Small intestine (tissue), 16 donors: Measurements from ENCODE around the gene CCDC170. TPM values are rescaled to one million over a fixed set of nuclear protein-coding genes. Genes with fewer than 3 reads are reported as not detected.
A peak's percentile ranks its signal among the peaks of the same experiment; 100 is the strongest.
"Not testable (repeated sequence)": the region's sequence is repeated elsewhere in the genome, so short reads cannot be mapped to it uniquely, and the experiment has no call there.

Source experiments
- DNase-seq, 2 donors: peaks; one replicate each; pipeline versions ENCODE4 v3.0.0 to v3.0.0-alpha.2; 2013
- FAIRE-seq: peaks from 2 replicates; lab custom pipeline; 2012; peaks lifted over from hg19 to GRCh38; lab: Jason Lieb, UNC
- H3K27ac ChIP-seq, 3 donors: one replicate each; pipeline ENCODE4 v1.5.1; 2013; ENCODE audit warnings: low read length in 2 of 3, mild to moderate bottlenecking in 2 of 3, control low read depth in 1 of 3, inconsistent platforms in 1 of 3, low read depth in 1 of 3, moderate library complexity in 1 of 3
- H3K27me3 ChIP-seq, 3 donors: one replicate each; pipeline ENCODE4 v1.6.1; 2013; ENCODE audit warnings: low read length in 3 of 3, inconsistent platforms in 1 of 3; ENCODE audit not compliant: control insufficient read depth in 3 of 3, insufficient read depth in 3 of 3
- H3K36me3 ChIP-seq, 3 donors: one replicate each; pipeline ENCODE4 v1.6.1; 2013; ENCODE audit warnings: low read length in 3 of 3, inconsistent platforms in 1 of 3, low read depth in 1 of 3, mild to moderate bottlenecking in 1 of 3, moderate library complexity in 1 of 3; ENCODE audit not compliant: control insufficient read depth in 3 of 3, insufficient read depth in 2 of 3
- H3K4me1 ChIP-seq, 3 donors: one replicate each; pipeline ENCODE4 v1.6.1; 2013; ENCODE audit warnings: low read length in 2 of 3, inconsistent platforms in 1 of 3, low read depth in 1 of 3, mild to moderate bottlenecking in 1 of 3, moderate library complexity in 1 of 3; ENCODE audit not compliant: control insufficient read depth in 3 of 3, insufficient read depth in 2 of 3
- H3K4me3 ChIP-seq, 3 donors: one replicate each; pipeline ENCODE4 v1.5.1; 2013; ENCODE audit warnings: low read length in 3 of 3, control low read depth in 1 of 3, inconsistent platforms in 1 of 3, low read depth in 1 of 3, mild to moderate bottlenecking in 1 of 3, moderate library complexity in 1 of 3
- H3K9me3 ChIP-seq, 2 donors: one replicate each; pipeline ENCODE4 v1.6.1; 2013; ENCODE audit warnings: low read depth in 1 of 2, low read length in 1 of 2; ENCODE audit not compliant: control insufficient read depth in 2 of 2, insufficient read depth in 1 of 2
- WGBS, 3 donors: extraction: QIAGEN DNeasy Blood & Tissue Kit; methylation state at CpG; one replicate each; pipeline ENCODE4 v1.1.7; 2013; 5-methylcytosine and 5-hydroxymethylcytosine counted together
- long read RNA-seq, 10 donors: transcript quantifications; one replicate each; lab custom pipeline, GENCODE V29; 2026
- polyA plus RNA-seq, 4 donors: library from polyadenylated mRNA; stranded (reverse) in 3 of 4; unstranded in 1 of 4; fragments of 200-250 nt in 3 of 4; fragments of 120-200 nt in 1 of 4; gene quantifications; one replicate each; pipeline versions ENCODE4 v1.2.1 to v1.2.3, GENCODE V29; 2013
- donor health status: healthy with polysubstance abuse.
- donor health status: control.
- donor health status: control.
- donor health status: Bipolar disorder and iron deficiency.
- donor health status: healthy.

The CCDC170 gene, protein sequence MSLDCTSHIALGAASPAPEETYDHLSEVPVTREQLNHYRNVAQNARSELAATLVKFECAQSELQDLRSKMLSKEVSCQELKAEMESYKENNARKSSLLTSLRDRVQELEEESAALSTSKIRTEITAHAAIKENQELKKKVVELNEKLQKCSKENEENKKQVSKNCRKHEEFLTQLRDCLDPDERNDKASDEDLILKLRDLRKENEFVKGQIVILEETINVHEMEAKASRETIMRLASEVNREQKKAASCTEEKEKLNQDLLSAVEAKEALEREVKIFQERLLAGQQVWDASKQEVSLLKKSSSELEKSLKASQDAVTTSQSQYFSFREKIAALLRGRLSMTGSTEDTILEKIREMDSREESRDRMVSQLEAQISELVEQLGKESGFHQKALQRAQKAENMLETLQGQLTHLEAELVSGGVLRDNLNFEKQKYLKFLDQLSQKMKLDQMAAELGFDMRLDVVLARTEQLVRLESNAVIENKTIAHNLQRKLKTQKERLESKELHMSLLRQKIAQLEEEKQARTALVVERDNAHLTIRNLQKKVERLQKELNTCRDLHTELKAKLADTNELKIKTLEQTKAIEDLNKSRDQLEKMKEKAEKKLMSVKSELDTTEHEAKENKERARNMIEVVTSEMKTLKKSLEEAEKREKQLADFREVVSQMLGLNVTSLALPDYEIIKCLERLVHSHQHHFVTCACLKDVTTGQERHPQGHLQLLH
- 1 to 10 TPM in 3 of 4 donors, under 1 TPM in 1; 0.21 to 3.1 (median 2.3) TPM for polyA plus RNA-seq
- long read RNA-seq, donor 1, result 0 reads
- long read RNA-seq, donor 2, result 0 reads
- long read RNA-seq, donor 3, result 0 reads
- long read RNA-seq, donor 4, result 0 reads
- long read RNA-seq, donor 5, result 0 reads
- long read RNA-seq, donor 6, result 0 reads
- long read RNA-seq, donor 7, result 0 reads
- long read RNA-seq, donor 8, result 0 reads
- long read RNA-seq, donor 9, result 0 reads
- long read RNA-seq, donor 10, result 0 reads

DNA sequence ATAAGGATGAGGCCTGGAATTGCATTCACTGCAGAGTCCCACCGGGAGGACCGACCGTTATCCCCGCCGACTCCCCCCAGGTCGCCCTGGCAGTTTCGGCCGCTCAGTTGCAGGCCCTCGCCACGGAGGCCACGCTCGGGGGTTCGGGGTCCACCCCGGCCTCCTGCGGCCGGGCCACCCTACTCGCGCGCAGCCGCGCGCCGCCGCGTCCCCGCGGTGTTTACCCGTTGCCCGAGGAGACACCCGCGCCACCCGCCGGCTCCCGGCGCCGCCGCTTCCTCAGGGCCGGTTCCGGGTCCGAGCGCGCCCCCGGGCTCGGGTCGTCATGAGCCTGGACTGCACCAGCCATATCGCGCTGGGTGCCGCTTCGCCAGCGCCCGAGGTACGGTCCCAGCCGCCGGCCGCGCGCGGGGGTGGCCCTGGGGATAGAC lies at the start of gene CCDC170:
CCDC170 (plus strand) TSS at position 214 of the 431 bp plus-strand sequence; CDS start at position 326, 112 bp downstream.
- Histone ChIP-seq H3K4me3 (peak within 1 kb of the TSS; percentile 38 to 49 (median 40)), H3K27me3 (peaks cover 0 to 25% (median 2%) of the 10 kb centered on the region in 3 donors), H3K4me1 (peaks cover 0 to 6% (median 2%) of the 10 kb centered on the region in 3 donors), H3K9me3 (no peaks in the 10 kb centered on the region), H3K36me3 (no peaks in the 10 kb centered on the region), H3K27ac (peak within 1 kb of the TSS in 2 of 3 donors; percentile 33 to 57)
- WGBS, 3 donors, result 0 to 2% (median 1%) methylated on average over 39 to 58 of the region's 58 CpGs
- FAIRE-seq (no peak), DNase-seq (peak in 1 of 2 donors; percentile 65)

GRCh38 chr6:151445482-151445881 lies 48.3 kb upstream of the CCDC170 start:
- Histone ChIP-seq H3K36me3 (peaks cover 0 to 23% (median 5%) of the 10 kb centered on the region in 3 donors), H3K9me3 (no peaks in the 10 kb centered on the region), H3K27me3 (no peaks in the 10 kb centered on the region), H3K4me3 (no peak overlapping the region), H3K27ac (no peak overlapping the region), H3K4me1 (peaks cover 4 to 11% (median 4%) of the 10 kb centered on the region in 3 donors)
- FAIRE-seq, result no peak
- no peak for DNase-seq
- 59 to 65% (median 65%) methylated on average over 5 of the region's 5 CpGs for WGBS, 3 donors

- no peaks in the 10 kb centered on the region for H3K27me3 ChIP-seq
- H3K4me3 ChIP-seq, result no peak overlapping the region
- H3K4me1 ChIP-seq, result peaks cover 0 to 2% (median 0%) of the 10 kb centered on the region in 3 donors
- FAIRE-seq, result no peak
- WGBS, 3 donors, result 83 to 88% (median 87%) methylated on average over 4 of the region's 4 CpGs
- no peak for DNase-seq
- no peaks in the 10 kb centered on the region for H3K9me3 ChIP-seq
- no peak overlapping the region for H3K27ac ChIP-seq
- peaks cover 0 to 20% (median 5%) of the 10 kb centered on the region in 3 donors for H3K36me3 ChIP-seq
Measured at GRCh38 chr6:151447237-151447636, 46.6 kb upstream of the CCDC170 start.

DNA sequence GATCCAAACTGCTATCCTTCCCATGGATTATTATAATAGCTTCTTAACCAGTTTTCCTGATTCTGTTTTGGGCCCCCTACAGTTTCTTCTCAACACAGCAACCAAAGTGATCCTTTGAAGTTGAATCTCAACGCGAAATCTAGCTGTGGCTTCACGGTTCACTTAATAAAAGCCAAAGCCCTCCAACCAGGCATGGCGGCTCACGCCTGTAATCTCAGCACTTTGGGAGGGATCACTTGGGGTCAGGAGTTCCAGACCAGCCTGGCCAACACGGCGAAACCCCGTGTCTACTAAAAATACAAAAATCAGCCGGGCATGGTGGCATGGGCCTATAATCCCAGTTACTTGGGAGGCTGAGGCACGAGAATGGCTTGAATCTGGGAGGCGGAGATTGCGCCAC lies 45.2 kb upstream of the CCDC170 start:
- Histone ChIP-seq H3K27ac (no peak overlapping the region), H3K9me3 (no peaks in the 10 kb centered on the region), H3K36me3 (peaks cover 0 to 14% (median 2%) of the 10 kb centered on the region in 3 donors), H3K27me3 (no peaks in the 10 kb centered on the region), H3K4me3 (no peak overlapping the region), H3K4me1 (peaks cover 0 to 2% (median 0%) of the 10 kb centered on the region in 3 donors)
- no peak for FAIRE-seq
- DNase-seq, result no peak
- WGBS, 3 donors, result 95 to 98% (median 97%) methylated on average over 11 to 12 of the region's 12 CpGs

- peaks cover 0 to 10% (median 0%) of the 10 kb centered on the region in 3 donors for H3K36me3 ChIP-seq
- FAIRE-seq, H3K27me3 ChIP-seq, H3K4me1 ChIP-seq, H3K9me3 ChIP-seq, DNase-seq: not testable (repeated sequence)
- WGBS, 3 donors, result 10 to 57% (median 11%) methylated on average over 3 to 6 of the region's 6 CpGs
- peak overlapping the region in 2 of 3 donors; percentile 61 to 98 for H3K4me3 ChIP-seq
- peak overlapping the region in 1 of 3 donors; percentile 96 for H3K27ac ChIP-seq
Measured at GRCh38 chr6:151450928-151451327, 42.9 kb upstream of the CCDC170 start.

GRCh38 chr6:151451417-151451949 lies 42.3 kb upstream of the CCDC170 start:
- FAIRE-seq (no peak), DNase-seq (no peak)
- Histone ChIP-seq H3K27ac (peak overlapping the region; percentile 50 to 96 (median 89)), H3K36me3 (peaks cover 0 to 8% (median 0%) of the 10 kb centered on the region in 3 donors), H3K4me3 (peak overlapping the region; percentile 61 to 98 (median 64)), H3K9me3 (no peaks in the 10 kb centered on the region), H3K27me3 (no peaks in the 10 kb centered on the region), H3K4me1 (peaks cover 0 to 2% (median 0%) of the 10 kb centered on the region in 3 donors)
- 0 to 1% (median 1%) methylated on average over 22 of the region's 22 CpGs for WGBS, 3 donors

- 0% methylated on average over 64 to 74 of the region's 74 CpGs for WGBS, 3 donors
- DNase-seq (peak; percentile 100), FAIRE-seq (peak; percentile 68)
- peaks cover 0 to 6% (median 0%) of the 10 kb centered on the region in 3 donors for H3K36me3 ChIP-seq
- H3K4me3 ChIP-seq, result peak within 1 kb of the TSS; percentile 64 to 98 (median 73)
- peaks cover 0 to 2% (median 0%) of the 10 kb centered on the region in 3 donors for H3K4me1 ChIP-seq
- no peaks in the 10 kb centered on the region for H3K27me3 ChIP-seq
- peak within 1 kb of the TSS; percentile 79 to 96 (median 89) for H3K27ac ChIP-seq
- no peaks in the 10 kb centered on the region for H3K9me3 ChIP-seq
Measured at GRCh38 chr6:151451950-151452749, 41.7 kb upstream of the CCDC170 start, which contains the start of gene RMND1. Gene RMND1 (minus strand): TSS chr6:151452126. CDS start chr6:151445811, 6,315 bp downstream.
